GM23338 (cell line): ENCODE results near the gene IZUMO4. TPM values are rescaled to one million over a fixed set of nuclear protein-coding genes. Genes with fewer than 3 reads are reported as not detected.

Source experiments
- ATAC-seq: fragments of 200-7000 bp; cut with Tn5 transposase; 3 replicates; pipeline ENCODE4 v1.9.1; 2020
- DNase-seq: peaks from one replicate; pipeline ENCODE4 v3.0.0-alpha.2; 2015; ENCODE audit warnings: low spot score
- H2AFZ ChIP-seq: fragments of 200-600 bp; sonication (generic); 2 replicates; pipeline ENCODE4 v1.8.0; 2016; ENCODE audit warnings: antibody characterized with exemption, mild to moderate bottlenecking, moderate library complexity
- H3F3A ChIP-seq: fragments of 200-600 bp; sonication (generic); replicated peaks from 2 replicates; pipeline ENCODE4 v1.8.0; 2017; ENCODE audit warnings: antibody characterized with exemption, mixed run types, low read depth
- H3K27ac ChIP-seq: fragments of 200-600 bp; sonication (generic); 2 replicates; pipeline ENCODE4 v1.6.1; 2016; ENCODE audit warnings: low read depth
- H3K27me3 ChIP-seq: fragments of 200-600 bp; sonication (generic); 2 replicates; pipeline ENCODE4 v1.8.0; 2016; ENCODE audit warnings: mild to moderate bottlenecking, mixed run types, moderate library complexity; ENCODE audit not compliant: insufficient read depth
- H3K36me3 ChIP-seq: fragments of 200-600 bp; sonication (generic); 2 replicates; pipeline ENCODE4 v1.8.0; 2016; ENCODE audit warnings: mild to moderate bottlenecking; ENCODE audit not compliant: insufficient read depth
- H3K4me1 ChIP-seq: fragments of 200-600 bp; sonication (generic); 2 replicates; pipeline ENCODE4 v1.8.0; 2016; ENCODE audit warnings: mild to moderate bottlenecking, moderate library complexity; ENCODE audit not compliant: insufficient read depth
- H3K4me2 ChIP-seq: fragments of 200-600 bp; sonication (generic); 2 replicates; pipeline ENCODE4 v1.7.1; 2017; ENCODE audit warnings: mixed run types
- H3K4me3 ChIP-seq: fragments of 200-600 bp; sonication (generic); 2 replicates; pipeline ENCODE4 v1.6.1; 2016; ENCODE audit warnings: mixed run types
- H3K79me2 ChIP-seq: fragments of 200-600 bp; sonication (generic); replicated peaks from 2 replicates; pipeline ENCODE4 v1.8.0; 2017; ENCODE audit warnings: mild to moderate bottlenecking; ENCODE audit not compliant: insufficient read depth
- H3K9me2 ChIP-seq: fragments of 200-600 bp; sonication (generic); 2 replicates; pipeline ENCODE4 v1.8.0; 2017; ENCODE audit not compliant: insufficient read depth
- H4K20me1 ChIP-seq: fragments of 200-600 bp; sonication (generic); replicated peaks from 2 replicates; pipeline ENCODE4 v1.8.0; 2017; ENCODE audit warnings: mild to moderate bottlenecking; ENCODE audit not compliant: insufficient read depth
- H3K27ac Mint-ChIP-seq: 2 replicates; pipeline ENCODE4 v1.8.0; 2020; ENCODE audit warnings: inconsistent platforms, mild to moderate bottlenecking, moderate library complexity, mixed read lengths
- H3K27me3 Mint-ChIP-seq: 3 replicates; pipeline ENCODE4 v1.8.0; 2022; ENCODE audit warnings: low read depth, mild to moderate bottlenecking, moderate library complexity, mixed read lengths, inconsistent platforms; ENCODE audit not compliant: insufficient read depth, poor library complexity
- H3K36me3 Mint-ChIP-seq: 3 replicates; pipeline ENCODE4 v1.8.0; 2021; ENCODE audit warnings: low read depth, mild to moderate bottlenecking, inconsistent platforms, moderate library complexity, mixed read lengths
- H3K4me1 Mint-ChIP-seq: 3 replicates; pipeline ENCODE4 v1.8.0; 2020; ENCODE audit warnings: mild to moderate bottlenecking, inconsistent platforms, mixed read lengths
- H3K4me3 Mint-ChIP-seq: 3 replicates; pipeline ENCODE4 v1.8.0; 2021; ENCODE audit warnings: moderate library complexity, mild to moderate bottlenecking, inconsistent platforms, mixed read lengths
- H3K9me3 Mint-ChIP-seq: 3 replicates; pipeline ENCODE4 v1.8.0; 2020; ENCODE audit warnings: moderate library complexity, mild to moderate bottlenecking, inconsistent platforms, mixed read lengths
- CTCF ChIP-seq, 2 experiments: fragments of 200-600 bp in 1 of 2; sonication (generic) in 1 of 2; conservative IDR thresholded peaks; 2 replicates each; pipeline versions ENCODE4 v1.5.1 to v1.6.1; 2016 to 2017; ENCODE audit warnings: antibody characterized with exemption in 2 of 2, low read depth in 2 of 2, mild to moderate bottlenecking in 2 of 2, moderate library complexity in 1 of 2
- ETS1 ChIP-seq: IDR thresholded peaks from 2 replicates; pipeline ENCODE4 v1.6.1; 2016; ENCODE audit warnings: antibody characterized with exemption
- JUNB ChIP-seq: IDR thresholded peaks from one replicate; pipeline ENCODE4 v1.6.1; 2016; ENCODE audit warnings: antibody characterized with exemption; ENCODE audit not compliant: unreplicated experiment
- NANOG ChIP-seq: IDR thresholded peaks from 2 replicates; pipeline ENCODE4 v1.6.1; 2016; ENCODE audit warnings: antibody characterized with exemption, borderline replicate concordance
- REST ChIP-seq: IDR thresholded peaks from one replicate; pipeline ENCODE4 v1.6.1; 2018; ENCODE audit warnings: antibody characterized with exemption; ENCODE audit not compliant: unreplicated experiment
- ZNF114 ChIP-seq: fragments of 250-450 bp; sonication (Bioruptor Pico); IDR thresholded peaks from 2 replicates; pipeline ENCODE4 v1.5.0; 2020; ENCODE audit warnings: mild to moderate bottlenecking, moderate library complexity
- ZNF331 ChIP-seq: fragments of 250-450 bp; sonication (Bioruptor Pico); IDR thresholded peaks from 2 replicates; pipeline ENCODE4 v1.5.0; 2020; ENCODE audit warnings: low read depth, mild to moderate bottlenecking, moderate library complexity
- polyA plus RNA-seq: library from polyadenylated mRNA; unstranded; fragments of >200 nt; fragmentation: Nextera tagmentation; extraction: Ambion mirVana; gene quantifications from 2 replicates; pipeline ENCODE4 v1.2.1, GENCODE V29; 2016
- total RNA-seq: library from RNA; depleted of rRNA; stranded (reverse); fragments of >200 nt; shearing (Covaris generic); gene quantifications from 2 replicates; pipeline ENCODE4 v1.2.3, GENCODE V29; 2014

The IZUMO4 gene
- total and polyA plus RNA-seq, 2 experiments from 2014 or later = 0.57 to 2.2 TPM

GRCh38 chr19:2132731-2133490, 36.2 kb downstream of the IZUMO4 start:
- TF ChIP-seq ZNF114 (CRISPR knock-in tag) = no peak
- no peak for TF ChIP-seq NANOG
- no peak for TF ChIP-seq REST
- TF ChIP-seq ZNF331 (CRISPR knock-in tag) = no peak
- TF ChIP-seq JUNB = no peak
- no peak for TF ChIP-seq CTCF (conservative IDR thresholded peaks at IDR 0.05; ENCODE audit: low read depth in 2 of 2)
- no peak for TF ChIP-seq ETS1
- Mint-ChIP-seq H3K27ac (no peak overlapping the region), H3K9me3 (no peaks in the 10 kb centered on the region), H3K36me3 (peaks cover 59% of the 10 kb centered on the region), H3K27me3 (peaks cover 7% of the 10 kb centered on the region), H3K4me3 (no peak overlapping the region; the same call in 2 of the 3 replicates), H3K4me1 (no peaks in the 10 kb centered on the region; the same call in 2 of the 3 replicates)
- DNase-seq = no peak
- Histone ChIP-seq H2AFZ (no peak overlapping the region), H3K27me3 (no peaks in the 10 kb centered on the region), H3F3A (0 out of 2 replicates have a peak, but pooled peaks cover 8% of the 10 kb centered on the region), H3K9me2 (no peaks in the 10 kb centered on the region), H3K36me3 (peaks cover 17% of the 10 kb centered on the region; the same call in 1 of the 2 replicates), H3K4me1 (no peaks in the 10 kb centered on the region), H3K79me2 (peaks cover 29% of the 10 kb centered on the region), H3K4me3 (no peak overlapping the region), H3K27ac (no peak overlapping the region), H3K4me2 (no peak overlapping the region), H4K20me1 (peaks cover 24% of the 10 kb centered on the region)
- no peak for ATAC-seq
